ENCODE measurements around the gene FARS2.

DNA sequence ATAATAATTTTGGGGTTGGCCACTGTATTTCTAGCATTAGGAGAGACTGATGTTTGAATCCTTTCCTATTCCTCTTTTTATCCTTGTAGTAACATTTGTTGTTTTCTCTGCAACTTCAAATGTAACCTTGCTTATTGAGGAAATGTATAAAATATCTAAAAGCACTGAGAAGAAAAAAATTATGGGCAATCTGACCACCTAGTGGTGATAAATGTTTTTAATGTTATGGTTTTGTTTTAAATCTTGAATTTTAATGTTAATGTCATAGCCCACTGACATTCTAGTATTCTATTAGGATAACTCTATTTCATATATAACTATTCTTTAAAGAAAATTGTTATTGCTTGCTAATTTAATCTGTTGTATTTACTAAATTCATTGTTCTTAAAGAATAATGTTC, 134.4 kb downstream of the FARS2 start:
- TF ChIP-seq, protein P1, sequence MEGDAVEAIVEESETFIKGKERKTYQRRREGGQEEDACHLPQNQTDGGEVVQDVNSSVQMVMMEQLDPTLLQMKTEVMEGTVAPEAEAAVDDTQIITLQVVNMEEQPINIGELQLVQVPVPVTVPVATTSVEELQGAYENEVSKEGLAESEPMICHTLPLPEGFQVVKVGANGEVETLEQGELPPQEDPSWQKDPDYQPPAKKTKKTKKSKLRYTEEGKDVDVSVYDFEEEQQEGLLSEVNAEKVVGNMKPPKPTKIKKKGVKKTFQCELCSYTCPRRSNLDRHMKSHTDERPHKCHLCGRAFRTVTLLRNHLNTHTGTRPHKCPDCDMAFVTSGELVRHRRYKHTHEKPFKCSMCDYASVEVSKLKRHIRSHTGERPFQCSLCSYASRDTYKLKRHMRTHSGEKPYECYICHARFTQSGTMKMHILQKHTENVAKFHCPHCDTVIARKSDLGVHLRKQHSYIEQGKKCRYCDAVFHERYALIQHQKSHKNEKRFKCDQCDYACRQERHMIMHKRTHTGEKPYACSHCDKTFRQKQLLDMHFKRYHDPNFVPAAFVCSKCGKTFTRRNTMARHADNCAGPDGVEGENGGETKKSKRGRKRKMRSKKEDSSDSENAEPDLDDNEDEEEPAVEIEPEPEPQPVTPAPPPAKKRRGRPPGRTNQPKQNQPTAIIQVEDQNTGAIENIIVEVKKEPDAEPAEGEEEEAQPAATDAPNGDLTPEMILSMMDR (conservative IDR thresholded peaks at IDR 0.05), result 0 out of 2 replicates have a peak, but pooled peaks have one; percentile 8
- TF ChIP-seq ZFX (IDR thresholded peaks at IDR 0.05), result no peak
